GM20000 (cell line): ENCODE data around the gene AFF3.

Source experiments
- DNase-seq: peaks from one replicate; pipeline ENCODE4 v3.0.0; 2012; ENCODE audit warnings: low spot score
- TF ChIP-seq, protein P1 (sequence below): IDR thresholded peaks from 2 replicates; pipeline ENCODE4 v1.5.1; 2012; ENCODE audit warnings: mild to moderate bottlenecking, control low read depth; ENCODE audit errors: extremely low read depth, missing control alignments

Gene AFF3

GRCh38 chr2:99980176-99980575, 162.2 kb downstream of the AFF3 start:
- TF ChIP-seq, protein P1, sequence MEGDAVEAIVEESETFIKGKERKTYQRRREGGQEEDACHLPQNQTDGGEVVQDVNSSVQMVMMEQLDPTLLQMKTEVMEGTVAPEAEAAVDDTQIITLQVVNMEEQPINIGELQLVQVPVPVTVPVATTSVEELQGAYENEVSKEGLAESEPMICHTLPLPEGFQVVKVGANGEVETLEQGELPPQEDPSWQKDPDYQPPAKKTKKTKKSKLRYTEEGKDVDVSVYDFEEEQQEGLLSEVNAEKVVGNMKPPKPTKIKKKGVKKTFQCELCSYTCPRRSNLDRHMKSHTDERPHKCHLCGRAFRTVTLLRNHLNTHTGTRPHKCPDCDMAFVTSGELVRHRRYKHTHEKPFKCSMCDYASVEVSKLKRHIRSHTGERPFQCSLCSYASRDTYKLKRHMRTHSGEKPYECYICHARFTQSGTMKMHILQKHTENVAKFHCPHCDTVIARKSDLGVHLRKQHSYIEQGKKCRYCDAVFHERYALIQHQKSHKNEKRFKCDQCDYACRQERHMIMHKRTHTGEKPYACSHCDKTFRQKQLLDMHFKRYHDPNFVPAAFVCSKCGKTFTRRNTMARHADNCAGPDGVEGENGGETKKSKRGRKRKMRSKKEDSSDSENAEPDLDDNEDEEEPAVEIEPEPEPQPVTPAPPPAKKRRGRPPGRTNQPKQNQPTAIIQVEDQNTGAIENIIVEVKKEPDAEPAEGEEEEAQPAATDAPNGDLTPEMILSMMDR = no peak

DNA sequence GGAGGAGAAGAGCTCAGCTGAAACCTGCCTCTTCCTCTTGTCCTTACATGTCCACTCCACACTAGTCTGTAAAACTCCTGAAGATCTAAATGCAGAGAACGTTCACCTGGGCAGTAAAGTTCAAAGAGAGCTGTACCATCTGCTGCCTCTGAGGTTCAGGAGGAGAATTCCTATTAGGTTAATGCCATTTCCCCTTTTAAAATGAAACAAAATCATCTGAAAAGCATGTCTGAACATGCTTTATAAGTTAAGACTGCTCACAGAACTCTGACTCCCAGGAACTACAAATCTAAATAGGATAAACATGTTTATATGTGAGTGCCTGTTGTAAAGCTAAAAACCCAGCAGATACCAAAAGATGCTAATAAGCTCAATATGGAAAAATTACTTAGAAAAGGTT, 164.4 kb downstream of the AFF3 start:
- no peak for DNase-seq
- TF ChIP-seq, protein P1 = no peak

More at GRCh38 chr2:99980176-99980575, 162.2 kb downstream of the AFF3 start:
- DNase-seq = no peak

GRCh38 chr2:99975386-99975785, 167.0 kb downstream of the AFF3 start:
- DNase-seq = no peak
- TF ChIP-seq, protein P1 = no peak

DNA sequence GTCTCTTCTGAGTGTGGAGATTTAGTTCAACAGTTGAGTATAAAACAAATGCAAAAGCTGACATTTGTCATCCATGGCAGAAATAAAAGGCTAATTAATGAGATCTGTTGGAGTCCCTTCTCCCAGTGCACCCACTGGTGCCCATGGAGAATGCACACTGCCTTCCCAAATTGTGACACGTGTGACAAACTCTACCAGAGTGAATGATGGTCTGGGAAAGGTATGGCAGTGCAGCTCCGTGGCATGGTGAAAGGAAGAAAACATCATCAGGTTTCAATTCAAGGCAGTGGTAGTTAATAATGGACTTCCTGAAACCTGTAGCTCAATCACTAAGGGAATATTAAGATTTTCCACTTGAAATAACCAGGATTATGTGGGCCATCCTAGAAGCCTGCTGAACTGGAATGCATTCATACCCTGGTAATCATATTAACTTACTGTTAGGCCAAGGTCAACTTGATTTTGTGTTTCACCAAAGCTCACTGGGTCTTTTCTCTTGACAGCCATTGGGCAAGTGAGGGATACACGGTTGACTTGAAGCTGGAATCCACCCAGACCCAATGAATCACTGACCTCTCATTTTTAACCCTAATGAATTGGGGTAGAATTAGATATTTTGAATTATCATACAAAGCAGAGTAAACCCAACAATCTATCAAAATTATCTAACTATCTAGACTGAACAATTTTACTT, 167.6 kb downstream of the AFF3 start:
- DNase-seq = no peak
- TF ChIP-seq, protein P1 = no peak

- DNase-seq = no peak
Observed at GRCh38 chr2:99974275-99974674, 168.1 kb downstream of the AFF3 start.

DNA sequence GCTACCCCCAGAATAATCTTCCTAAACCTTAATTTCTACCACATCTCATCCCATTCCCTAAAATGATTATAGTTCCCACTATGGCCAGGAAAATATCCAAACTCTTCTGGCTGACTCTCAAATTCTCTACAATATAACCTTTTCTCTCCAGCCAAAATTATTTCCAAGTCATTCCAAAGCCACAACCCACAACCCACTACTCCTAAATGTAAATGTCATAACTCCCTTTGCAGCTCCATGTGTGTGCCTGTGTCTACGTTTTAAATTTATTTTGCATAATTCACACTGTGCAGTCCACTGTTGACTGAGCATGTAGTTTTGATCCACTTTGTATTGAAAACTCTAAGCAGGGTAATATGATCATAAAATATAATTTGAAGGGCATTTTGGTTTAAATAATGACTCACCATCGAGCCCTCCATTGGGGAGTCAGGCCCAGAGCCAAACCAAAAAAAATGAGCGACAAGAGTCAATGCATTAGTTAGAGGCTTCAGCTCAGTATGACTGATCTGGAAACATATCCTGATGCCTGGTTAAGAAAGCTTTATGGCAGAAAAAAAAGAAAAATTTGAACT, 171.0 kb downstream of the AFF3 start:
- DNase-seq = no peak
- TF ChIP-seq, protein P1 = no peak

More at GRCh38 chr2:99974275-99974674, 168.1 kb downstream of the AFF3 start:
- TF ChIP-seq, protein P1 = no peak

DNA sequence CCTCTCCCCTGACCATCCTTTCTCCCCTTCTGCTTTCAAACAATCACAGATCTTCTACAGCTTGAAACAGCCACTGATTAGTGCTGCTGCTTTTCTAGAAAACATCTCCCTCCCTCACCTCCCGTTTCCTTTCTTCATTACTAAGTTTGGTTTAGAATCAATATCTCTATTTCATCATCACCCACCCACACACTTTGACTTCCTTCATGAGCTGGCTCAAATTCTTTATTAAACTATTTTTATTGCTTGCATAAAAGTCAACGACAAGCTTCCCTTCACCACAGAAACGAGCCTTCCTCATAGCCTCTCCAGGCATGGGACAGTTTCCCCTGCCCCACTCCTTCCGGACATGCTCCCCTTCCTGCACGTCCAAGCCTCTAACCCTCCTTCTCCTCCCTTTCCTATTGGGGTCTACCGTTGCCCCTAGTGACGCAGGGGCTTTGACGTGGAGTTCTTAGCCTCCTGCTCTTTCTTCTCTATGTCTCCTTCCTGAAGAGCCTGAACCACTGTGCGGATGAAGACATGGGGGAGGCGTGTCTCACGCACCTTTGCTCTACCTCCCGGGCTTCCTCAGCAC, 172.0 kb downstream of the AFF3 start:
- DNase-seq = no peak
- TF ChIP-seq, protein P1 = no peak
